Measurements from ENCODE around the gene GTF3C1.

GTF3C1 gene

DNA sequence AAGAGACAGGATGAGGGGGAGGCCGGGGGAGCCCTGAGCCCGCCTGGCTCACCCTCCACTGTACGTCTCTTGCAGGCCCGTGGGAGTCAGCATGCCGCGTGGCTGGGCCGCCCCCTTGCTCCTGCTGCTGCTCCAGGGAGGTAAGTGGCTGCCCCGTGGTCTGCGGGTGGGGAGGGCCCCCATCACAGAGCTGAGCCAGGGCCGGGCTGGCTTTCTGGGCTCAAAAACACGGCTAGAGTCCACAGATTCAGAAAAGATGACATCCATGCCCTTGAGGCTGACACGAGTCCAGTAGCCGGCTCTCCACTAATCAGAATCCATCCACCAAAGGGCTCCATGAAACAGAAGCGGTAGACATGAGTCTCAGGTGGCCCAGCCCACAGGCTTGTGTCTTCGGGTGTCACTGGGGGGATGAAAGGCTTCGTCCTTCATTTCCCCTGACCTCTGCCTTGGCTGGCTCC lies 119.7 kb downstream of the GTF3C1 start:
- Histone ChIP-seq H3K4me1 (ENCODE audit: control insufficient read depth in 1 of 2, insufficient read depth in 2 of 2, low read length in 2 of 2) (no peaks in the 10 kb centered on the region), H3K27me3 (ENCODE audit: low read depth, low read length) (no peaks in the 10 kb centered on the region), H3K4me3 (ENCODE audit: low read depth in 1 of 2, low read length in 2 of 2) (no peak overlapping the region), H3K36me3 (ENCODE audit: control insufficient read depth in 1 of 2, insufficient read depth in 2 of 2, low read length in 2 of 2) (no peaks in the 10 kb centered on the region), H3K9me3 (ENCODE audit: control insufficient read depth in 1 of 2, low read length in 2 of 2) (no peaks in the 10 kb centered on the region), H3K27ac (ENCODE audit: low read length) (no peak overlapping the region)

DNA sequence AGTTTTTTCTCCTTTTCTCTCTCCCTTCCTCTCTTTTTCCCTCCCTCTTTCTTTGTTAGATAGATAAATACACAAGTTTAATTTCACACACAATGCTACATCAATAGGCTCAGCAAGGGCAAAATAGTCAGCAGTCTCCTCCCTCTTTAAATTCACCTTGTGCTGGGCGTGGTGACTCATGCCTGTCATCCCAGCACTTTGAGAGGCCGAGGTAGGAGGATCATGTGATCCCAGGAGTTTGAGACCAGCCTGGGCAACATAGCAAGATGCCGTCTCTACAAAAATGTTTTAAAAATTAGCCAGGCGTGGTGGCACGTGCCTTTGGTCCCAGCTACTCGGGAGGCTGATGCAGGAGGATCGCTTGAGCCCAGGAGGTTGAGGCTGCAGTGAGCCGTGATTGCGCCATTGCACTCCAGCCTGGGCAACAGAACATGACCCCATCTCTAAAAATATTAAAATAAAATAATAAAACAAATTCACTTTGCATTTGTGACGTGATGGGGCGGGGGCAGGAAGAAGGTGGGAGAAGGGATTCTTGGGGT lies 120.3 kb downstream of the GTF3C1 start:
- no peaks in the 10 kb centered on the region for H3K36me3 ChIP-seq (ENCODE audit: control insufficient read depth in 1 of 2, insufficient read depth in 2 of 2, low read length in 2 of 2)
- no peaks in the 10 kb centered on the region for H3K9me3 ChIP-seq (ENCODE audit: control insufficient read depth in 1 of 2, low read length in 2 of 2)
- H3K4me3 ChIP-seq (ENCODE audit: low read depth in 1 of 2, low read length in 2 of 2), result no peak overlapping the region
- no peaks in the 10 kb centered on the region for H3K4me1 ChIP-seq (ENCODE audit: control insufficient read depth in 1 of 2, insufficient read depth in 2 of 2, low read length in 2 of 2)
- no peak overlapping the region for H3K27ac ChIP-seq (ENCODE audit: low read length)
- H3K27me3 ChIP-seq (ENCODE audit: low read depth, low read length), result no peaks in the 10 kb centered on the region

DNA sequence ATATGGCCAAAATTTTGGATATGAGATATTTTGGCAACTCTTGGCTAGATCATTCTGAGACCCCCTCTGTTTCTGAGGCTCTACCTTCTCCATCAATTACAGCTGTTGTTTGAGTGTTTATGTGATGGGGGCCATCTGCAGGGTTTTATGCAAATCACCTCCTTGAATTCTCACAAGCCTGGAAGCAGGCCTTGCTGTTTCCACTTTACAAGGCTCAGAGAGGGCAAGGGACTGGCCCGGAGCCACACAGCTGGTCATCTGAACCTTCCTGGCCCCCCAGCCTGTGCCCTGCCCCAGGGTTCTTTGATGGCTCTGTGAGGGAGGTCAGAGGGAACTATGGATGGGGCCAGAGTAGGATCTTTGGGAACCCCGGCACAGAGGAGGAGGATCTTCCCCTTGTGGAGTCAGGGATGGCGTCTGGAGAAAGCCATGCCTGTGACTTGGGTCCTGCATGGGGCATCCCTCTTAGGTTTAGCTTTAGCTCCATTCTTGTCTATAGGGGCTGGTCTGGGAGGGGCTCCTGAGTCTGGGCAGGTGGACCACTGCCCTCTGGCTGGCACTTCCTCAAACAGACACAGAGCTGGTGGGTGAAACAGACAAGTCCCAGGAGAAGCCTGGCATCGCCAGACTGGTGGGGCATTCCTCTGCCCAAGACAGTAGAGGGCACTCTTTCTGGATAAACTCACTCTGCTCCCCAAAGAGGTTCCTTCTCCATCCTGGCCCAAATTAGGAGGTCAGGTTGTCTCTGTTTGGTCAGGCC lies 121.5 kb downstream of the GTF3C1 start:
- peaks cover 0 to 3% of the 10 kb centered on the region in 2 donors for H3K9me3 ChIP-seq (ENCODE audit: control insufficient read depth in 1 of 2, low read length in 2 of 2)
- H3K27me3 ChIP-seq (ENCODE audit: low read depth, low read length), result no peaks in the 10 kb centered on the region
- H3K4me1 ChIP-seq (ENCODE audit: control insufficient read depth in 1 of 2, insufficient read depth in 2 of 2, low read length in 2 of 2), result no peaks in the 10 kb centered on the region
- H3K4me3 ChIP-seq (ENCODE audit: low read depth in 1 of 2, low read length in 2 of 2), result no peak overlapping the region
- H3K36me3 ChIP-seq (ENCODE audit: control insufficient read depth in 1 of 2, insufficient read depth in 2 of 2, low read length in 2 of 2), result no peaks in the 10 kb centered on the region
- H3K27ac ChIP-seq (ENCODE audit: low read length), result no peak overlapping the region

DNA sequence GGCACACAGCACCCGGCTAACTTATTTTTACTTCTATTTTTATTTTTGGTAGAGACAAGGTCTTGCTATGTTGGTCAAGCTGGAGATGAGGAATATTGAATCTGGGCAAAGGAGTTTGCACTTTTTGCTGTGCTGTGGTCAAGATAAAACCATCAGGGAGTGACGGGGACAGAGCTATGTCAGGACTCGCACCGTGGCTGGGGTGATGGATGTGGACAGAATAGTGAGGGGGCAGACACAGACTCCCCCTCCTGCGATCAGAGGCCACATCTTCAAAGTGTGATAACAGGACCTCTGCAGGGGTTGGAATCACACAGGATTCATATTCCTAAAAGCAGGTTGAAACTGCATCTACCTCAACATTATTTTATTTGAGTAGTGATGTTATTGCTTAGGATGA lies 122.2 kb downstream of the GTF3C1 start:
- Histone ChIP-seq H3K4me3 (ENCODE audit: low read depth in 1 of 2, low read length in 2 of 2) (no peak overlapping the region), H3K36me3 (ENCODE audit: control insufficient read depth in 1 of 2, insufficient read depth in 2 of 2, low read length in 2 of 2) (no peaks in the 10 kb centered on the region), H3K9me3 (ENCODE audit: control insufficient read depth in 1 of 2, low read length in 2 of 2) (peaks cover 6 to 9% of the 10 kb centered on the region in 2 donors), H3K27me3 (ENCODE audit: low read depth, low read length) (no peaks in the 10 kb centered on the region), H3K27ac (ENCODE audit: low read length) (no peak overlapping the region), H3K4me1 (ENCODE audit: control insufficient read depth in 1 of 2, insufficient read depth in 2 of 2, low read length in 2 of 2) (no peaks in the 10 kb centered on the region)

DNA sequence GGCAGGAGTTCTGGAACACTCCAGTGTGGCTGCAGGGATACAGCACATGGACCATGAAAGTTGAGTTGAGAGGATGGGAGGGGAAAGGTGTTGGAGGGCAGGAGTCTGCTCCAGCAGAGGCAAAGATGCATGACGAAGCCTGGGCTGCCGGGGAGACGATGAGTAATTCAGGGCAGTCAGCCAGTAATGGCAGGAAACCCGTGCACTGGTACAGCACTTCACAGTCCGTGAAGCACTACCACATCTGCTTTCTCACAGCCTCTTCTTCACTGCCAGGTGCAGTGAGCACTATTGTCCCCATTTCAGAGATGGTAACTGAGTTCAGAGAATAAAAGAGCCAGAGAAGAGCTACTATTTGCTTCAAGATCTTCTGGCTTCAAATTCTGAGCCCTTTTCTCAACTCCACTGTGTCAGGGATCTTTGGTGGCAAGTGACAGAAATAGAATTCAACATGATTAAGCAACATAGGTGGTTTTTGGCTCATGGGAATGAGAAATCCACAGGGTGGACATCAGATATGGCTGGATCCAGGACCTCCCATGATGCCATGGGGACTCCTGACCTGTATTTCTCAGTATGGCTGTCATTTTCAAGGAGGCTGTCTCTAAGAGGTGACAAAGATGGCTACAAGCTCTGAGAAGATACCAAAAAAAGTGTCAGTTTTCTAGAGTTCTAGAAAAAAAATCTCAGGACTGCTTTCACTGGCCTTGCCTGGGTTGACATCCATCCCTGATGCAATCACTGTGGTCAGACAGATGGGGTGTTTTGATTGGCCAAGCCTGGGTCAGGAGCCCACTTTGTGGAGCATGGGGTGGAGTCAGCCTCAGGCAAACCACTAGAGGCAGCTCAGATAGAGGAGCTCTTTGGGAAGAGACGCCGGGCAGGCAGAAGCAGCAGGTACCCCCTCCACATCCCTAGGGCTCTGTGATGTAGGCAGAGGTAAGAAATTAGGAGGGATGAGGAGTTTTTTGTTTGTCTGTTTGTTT lies 123.0 kb downstream of the GTF3C1 start:
- Histone ChIP-seq H3K36me3 (ENCODE audit: control insufficient read depth in 1 of 2, insufficient read depth in 2 of 2, low read length in 2 of 2) (no peaks in the 10 kb centered on the region), H3K27ac (ENCODE audit: low read length) (no peak overlapping the region), H3K9me3 (ENCODE audit: control insufficient read depth in 1 of 2, low read length in 2 of 2) (peaks cover 9 to 11% of the 10 kb centered on the region in 2 donors), H3K27me3 (ENCODE audit: low read depth, low read length) (no peaks in the 10 kb centered on the region), H3K4me3 (ENCODE audit: low read depth in 1 of 2, low read length in 2 of 2) (no peak overlapping the region), H3K4me1 (ENCODE audit: control insufficient read depth in 1 of 2, insufficient read depth in 2 of 2, low read length in 2 of 2) (no peaks in the 10 kb centered on the region)

DNA sequence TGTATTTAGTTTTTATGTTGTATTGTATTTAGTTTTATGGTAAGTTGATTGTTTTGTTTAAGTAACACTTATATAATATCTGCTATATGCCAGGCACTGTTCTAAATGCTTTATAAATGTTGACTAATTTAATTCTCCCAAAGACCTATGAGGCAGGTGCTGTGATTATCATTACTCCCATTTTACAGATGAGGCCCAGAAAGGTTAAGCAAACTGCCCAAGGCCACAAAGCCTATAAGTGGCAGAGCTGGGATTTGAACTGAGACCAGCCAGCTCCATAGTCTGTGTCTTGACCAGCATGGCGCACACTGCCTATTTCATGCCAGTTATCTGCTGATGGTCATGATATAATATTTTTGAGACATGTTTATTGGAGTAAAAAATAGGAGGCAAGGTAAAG lies 123.8 kb downstream of the GTF3C1 start:
- Histone ChIP-seq H3K9me3 (ENCODE audit: control insufficient read depth in 1 of 2, low read length in 2 of 2) (peaks cover 9 to 11% of the 10 kb centered on the region in 2 donors), H3K27ac (ENCODE audit: low read length) (no peak overlapping the region)

GRCh38 chr16:27424772-27425498 lies 124.8 kb downstream of the GTF3C1 start:
- no peak overlapping the region for H3K27ac ChIP-seq (ENCODE audit: low read length)
- H3K4me1 ChIP-seq (ENCODE audit: control insufficient read depth in 1 of 2, insufficient read depth in 2 of 2, low read length in 2 of 2), result no peaks in the 10 kb centered on the region
- H3K9me3 ChIP-seq (ENCODE audit: control insufficient read depth in 1 of 2, low read length in 2 of 2), result peaks cover 9 to 11% of the 10 kb centered on the region in 2 donors
- no peaks in the 10 kb centered on the region for H3K27me3 ChIP-seq (ENCODE audit: low read depth, low read length)
- H3K4me3 ChIP-seq (ENCODE audit: low read depth in 1 of 2, low read length in 2 of 2), result no peak overlapping the region
- no peaks in the 10 kb centered on the region for H3K36me3 ChIP-seq (ENCODE audit: control insufficient read depth in 1 of 2, insufficient read depth in 2 of 2, low read length in 2 of 2)

More for the DNA sequence above, 123.8 kb downstream of the GTF3C1 start:
- H3K27me3 ChIP-seq (ENCODE audit: low read depth, low read length), result no peaks in the 10 kb centered on the region
- H3K4me3 ChIP-seq (ENCODE audit: low read depth in 1 of 2, low read length in 2 of 2), result no peak overlapping the region
- H3K36me3 ChIP-seq (ENCODE audit: control insufficient read depth in 1 of 2, insufficient read depth in 2 of 2, low read length in 2 of 2), result no peaks in the 10 kb centered on the region
- no peaks in the 10 kb centered on the region for H3K4me1 ChIP-seq (ENCODE audit: control insufficient read depth in 1 of 2, insufficient read depth in 2 of 2, low read length in 2 of 2)

DNA sequence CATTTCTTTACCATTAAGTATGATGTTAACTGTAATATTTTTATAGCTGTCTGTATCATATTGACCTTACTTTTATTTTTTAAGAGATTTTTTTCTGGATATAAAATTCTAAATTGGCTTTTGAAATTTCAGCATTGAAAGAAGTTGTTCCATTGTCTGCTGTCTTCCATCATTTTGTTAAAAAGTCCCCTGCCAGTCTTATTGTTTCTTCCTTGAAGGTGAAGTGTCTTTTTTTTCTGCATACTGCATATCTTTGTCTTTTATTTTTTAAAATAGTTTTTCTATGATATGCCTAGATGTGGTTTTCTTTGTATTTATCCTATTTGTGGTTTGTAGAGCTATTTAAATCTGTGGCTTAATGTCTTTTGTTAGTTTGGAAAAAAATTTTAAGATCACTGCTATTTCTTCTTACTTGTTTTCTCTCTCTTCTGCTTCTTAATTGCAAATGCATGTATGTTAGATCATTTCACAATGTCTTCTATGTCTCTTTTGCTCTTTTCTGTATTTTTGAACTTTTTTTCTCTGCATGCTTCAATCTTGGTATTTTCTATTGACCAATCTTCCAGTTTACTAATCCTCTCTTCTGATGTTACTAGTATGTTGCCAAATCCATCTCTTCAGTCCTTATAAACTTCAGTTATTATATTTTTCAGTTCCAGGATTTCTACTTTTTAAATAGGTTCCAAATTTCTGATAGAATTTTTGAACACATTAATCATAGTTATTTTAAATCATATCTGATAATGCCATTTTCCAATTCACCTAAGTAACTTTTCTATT lies 127.6 kb downstream of the GTF3C1 start:
- Histone ChIP-seq H3K27ac (ENCODE audit: low read length) (no peak overlapping the region), H3K27me3 (ENCODE audit: low read depth, low read length) (no peaks in the 10 kb centered on the region), H3K36me3 (ENCODE audit: control insufficient read depth in 1 of 2, insufficient read depth in 2 of 2, low read length in 2 of 2) (no peaks in the 10 kb centered on the region), H3K4me3 (ENCODE audit: low read depth in 1 of 2, low read length in 2 of 2) (no peak overlapping the region), H3K9me3 (ENCODE audit: control insufficient read depth in 1 of 2, low read length in 2 of 2) (peaks cover 9 to 11% of the 10 kb centered on the region in 2 donors), H3K4me1 (ENCODE audit: control insufficient read depth in 1 of 2, insufficient read depth in 2 of 2, low read length in 2 of 2) (no peaks in the 10 kb centered on the region)

DNA sequence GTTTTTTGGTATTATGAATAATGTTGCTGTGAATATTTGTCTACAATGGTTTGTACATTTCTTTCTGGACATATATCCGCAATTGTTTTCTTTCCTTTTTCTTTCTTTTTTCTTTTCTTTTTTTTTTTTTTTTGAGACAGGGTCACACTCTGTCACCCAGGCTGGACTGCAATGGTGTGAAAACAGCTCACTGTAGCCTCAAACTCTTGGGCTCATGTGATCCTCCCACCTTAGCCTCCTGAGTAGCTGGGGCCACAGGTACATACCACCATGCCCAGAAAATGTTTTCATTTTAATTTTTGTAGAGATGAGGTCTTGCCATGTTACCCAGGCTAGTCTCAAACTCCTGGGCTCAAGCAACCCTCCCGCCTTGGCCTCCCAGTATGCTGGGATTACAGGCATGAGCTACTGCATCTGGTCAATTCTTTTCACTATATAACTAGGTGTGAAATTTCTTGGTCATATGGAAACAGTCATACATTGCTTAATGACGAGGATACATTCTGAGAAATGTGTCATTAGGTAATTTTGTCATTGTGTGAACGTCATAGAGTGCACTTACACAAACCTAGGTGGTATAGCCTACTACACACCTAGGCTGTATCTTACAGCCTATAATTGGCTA lies 132.6 kb downstream of the GTF3C1 start:
- peaks cover 0 to 1% of the 10 kb centered on the region in 2 donors for H3K9me3 ChIP-seq (ENCODE audit: control insufficient read depth in 1 of 2, low read length in 2 of 2)
- no peaks in the 10 kb centered on the region for H3K4me1 ChIP-seq (ENCODE audit: control insufficient read depth in 1 of 2, insufficient read depth in 2 of 2, low read length in 2 of 2)
- H3K36me3 ChIP-seq (ENCODE audit: control insufficient read depth in 1 of 2, insufficient read depth in 2 of 2, low read length in 2 of 2), result no peaks in the 10 kb centered on the region
- no peak overlapping the region for H3K27ac ChIP-seq (ENCODE audit: low read length)
- no peak overlapping the region for H3K4me3 ChIP-seq (ENCODE audit: low read depth in 1 of 2, low read length in 2 of 2)
- no peaks in the 10 kb centered on the region for H3K27me3 ChIP-seq (ENCODE audit: low read depth, low read length)

DNA sequence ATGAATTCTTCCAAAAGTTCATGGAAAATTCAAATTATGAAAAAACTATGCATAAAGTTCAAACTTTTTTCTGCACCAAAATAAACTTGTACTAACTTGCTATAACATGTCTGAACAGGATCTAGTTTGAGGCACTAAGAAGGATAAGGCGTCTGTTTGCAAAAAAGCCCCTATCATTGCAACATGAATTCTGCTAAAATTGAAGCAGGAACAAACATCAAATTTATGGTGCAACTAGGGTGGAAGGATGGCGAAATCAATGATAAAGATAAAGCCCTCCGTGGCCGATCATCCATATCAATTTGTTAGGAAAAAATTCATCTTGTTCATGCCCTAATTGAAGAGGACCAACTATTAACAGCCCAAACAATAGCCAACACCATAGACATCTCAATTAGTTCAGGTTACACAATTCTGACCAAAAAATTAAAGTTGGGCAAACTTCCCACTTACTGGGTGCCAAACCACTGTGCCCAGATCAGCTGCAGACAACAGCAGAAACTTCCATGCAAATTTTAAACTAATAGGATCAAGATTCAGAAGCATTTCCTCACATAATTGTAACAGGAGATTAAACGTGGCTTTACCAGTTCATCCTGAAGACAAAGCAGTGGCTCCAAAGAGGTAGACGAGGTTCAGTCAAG lies 134.8 kb downstream of the GTF3C1 start:
- Histone ChIP-seq H3K9me3 (ENCODE audit: control insufficient read depth in 1 of 2, low read length in 2 of 2) (peaks cover 0 to 4% of the 10 kb centered on the region in 2 donors), H3K27ac (ENCODE audit: low read length) (no peak overlapping the region), H3K27me3 (ENCODE audit: low read depth, low read length) (no peaks in the 10 kb centered on the region), H3K36me3 (ENCODE audit: control insufficient read depth in 1 of 2, insufficient read depth in 2 of 2, low read length in 2 of 2) (no peaks in the 10 kb centered on the region), H3K4me1 (ENCODE audit: control insufficient read depth in 1 of 2, insufficient read depth in 2 of 2, low read length in 2 of 2) (no peaks in the 10 kb centered on the region), H3K4me3 (ENCODE audit: low read depth in 1 of 2, low read length in 2 of 2) (no peak overlapping the region)

All from muscle layer of duodenum (tissue), 2 donors.